ENCODE results near the gene STXBP4.

The STXBP4 gene

GRCh38 chr17:54968262-54968987, at the start of gene STXBP4, which contains the start of gene COX11:
STXBP4 (plus strand) TSS chr17:54968765; CDS start chr17:54986220, 17,455 bp downstream.
COX11 (minus strand) TSS chr17:54968654; CDS start chr17:54968646, 8 bp downstream.
- peak; percentile 94 for DNase-seq (ENCODE audit: low spot score)

GRCh38 chr17:54919425-54919824, 49.1 kb upstream of the STXBP4 start:
- no peak for DNase-seq (ENCODE audit: low spot score)

- DNase-seq (ENCODE audit: low spot score), result no peak
Measured at GRCh38 chr17:54920819-54921218, 47.7 kb upstream of the STXBP4 start.

GRCh38 chr17:54924405-54924804, 44.2 kb upstream of the STXBP4 start:
- no peak for DNase-seq (ENCODE audit: low spot score)

GRCh38 chr17:54927525-54927924, 41.0 kb upstream of the STXBP4 start:
- DNase-seq (ENCODE audit: low spot score), result no peak

- no peak for DNase-seq (ENCODE audit: low spot score)
Measured at GRCh38 chr17:54932711-54933110, 35.9 kb upstream of the STXBP4 start.

GRCh38 chr17:54933921-54934320, 34.6 kb upstream of the STXBP4 start:
- DNase-seq (ENCODE audit: low spot score), result no peak

GRCh38 chr17:54935471-54935870, 33.1 kb upstream of the STXBP4 start:
- DNase-seq (ENCODE audit: low spot score), result no peak

- DNase-seq (ENCODE audit: low spot score), result no peak
Measured at GRCh38 chr17:54937018-54937417, 31.5 kb upstream of the STXBP4 start.

GRCh38 chr17:54937426-54937825, 31.1 kb upstream of the STXBP4 start:
- DNase-seq (ENCODE audit: low spot score), result no peak

GRCh38 chr17:54941285-54941684, 27.3 kb upstream of the STXBP4 start:
- no peak for DNase-seq (ENCODE audit: low spot score)

- no peak for DNase-seq (ENCODE audit: low spot score)
Measured at GRCh38 chr17:54944796-54945195, 23.8 kb upstream of the STXBP4 start.

- no peak for DNase-seq (ENCODE audit: low spot score)
Measured at GRCh38 chr17:54945231-54945630, 23.3 kb upstream of the STXBP4 start.

GRCh38 chr17:54945671-54946070, 22.9 kb upstream of the STXBP4 start:
- no peak for DNase-seq (ENCODE audit: low spot score)

- DNase-seq (ENCODE audit: low spot score), result no peak
Measured at GRCh38 chr17:54947396-54947795, 21.2 kb upstream of the STXBP4 start.

GRCh38 chr17:54948380-54948779, 20.2 kb upstream of the STXBP4 start:
- DNase-seq (ENCODE audit: low spot score), result peak; percentile 66

- DNase-seq (ENCODE audit: low spot score), result no peak
Measured at GRCh38 chr17:54950116-54950515, 18.4 kb upstream of the STXBP4 start.

- DNase-seq (ENCODE audit: low spot score), result no peak
Measured at GRCh38 chr17:54951286-54951685, 17.3 kb upstream of the STXBP4 start.

GRCh38 chr17:54956791-54957190, 11.8 kb upstream of the STXBP4 start:
- no peak for DNase-seq (ENCODE audit: low spot score)

GRCh38 chr17:54967621-54968261, 824 bp upstream of the STXBP4 start:
- DNase-seq (ENCODE audit: low spot score), result no peak

- DNase-seq (ENCODE audit: low spot score), result peak; percentile 38
Measured at GRCh38 chr17:54968988-54969332, 395 bp downstream of the STXBP4 start.

- no peak for DNase-seq (ENCODE audit: low spot score)
Measured at GRCh38 chr17:54969658-54970572, 1.4 kb downstream of the STXBP4 start.

- DNase-seq (ENCODE audit: low spot score), result no peak
Measured at GRCh38 chr17:54971147-54971546, 2.6 kb downstream of the STXBP4 start.

Measured in kidney capillary endothelial cell (primary cell).